ENCODE data around the gene RAD51AP1. TPM values are rescaled to one million over a fixed set of nuclear protein-coding genes. Genes with fewer than 3 reads are reported as not detected.

Gene RAD51AP1
- total and polyA plus RNA-seq, 2 of the 8 experiments (the other 6 are each of a cell fraction or from before 2014, with no cell fraction given) = 29.7 to 48.3 TPM

DNA sequence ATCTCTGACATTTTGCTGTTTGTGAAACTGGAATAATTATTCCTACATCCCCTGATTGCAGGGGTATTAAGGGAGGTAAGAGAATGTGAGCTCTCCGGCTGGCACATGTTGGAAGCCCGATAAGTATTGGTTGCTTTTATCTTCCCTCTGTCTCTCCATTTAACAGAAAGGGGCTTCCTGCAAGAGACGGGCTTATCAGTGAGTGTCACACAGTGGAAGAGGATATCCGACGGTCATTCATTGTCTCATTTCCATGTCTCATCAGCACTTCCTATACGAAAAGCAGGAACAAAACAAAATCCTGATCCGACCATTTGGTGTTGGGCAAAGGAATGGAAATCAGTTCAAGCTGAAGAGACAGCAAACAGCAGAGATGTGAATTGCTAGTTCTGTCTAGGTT, 34.0 kb downstream of the RAD51AP1 start:
- Histone ChIP-seq H2BK5ac (ENCODE audit: low read depth, low read length) (no peak overlapping the region), H2AK5ac (ENCODE audit: low read depth, low read length) (no peak overlapping the region), H3K23me2 (ENCODE audit: low read depth, low read length) (no peaks in the 10 kb centered on the region), H2BK12ac (ENCODE audit: low read depth, low read length) (no peak overlapping the region), H3K4me3 (ENCODE audit: extremely low read depth in 1 of 4, insufficient read depth in 2 of 4, low read depth in 3 of 4, low read length in 4 of 4) (no peak overlapping the region), H3K27me3 (replicated peaks in 1 of 4; ENCODE audit: control insufficient read depth in 3 of 4, extremely low read depth in 1 of 4, insufficient read depth in 3 of 4, low read length in 3 of 4) (no peaks in the 10 kb centered on the region), H2BK15ac (ENCODE audit: low read length) (no peak overlapping the region), H2BK120ac (replicated peaks; ENCODE audit: low read depth, low read length) (no peak overlapping the region), H3K23ac (ENCODE audit: insufficient read length) (no peak overlapping the region), H3K79me2 (ENCODE audit: control insufficient read depth in 1 of 2, insufficient read depth in 2 of 2, low read length in 2 of 2) (no peaks in the 10 kb centered on the region), H2BK20ac (ENCODE audit: low read length) (no peak overlapping the region), H4K5ac (ENCODE audit: insufficient read length, low read depth, low read length) (no peak overlapping the region), H4K20me1 (replicated peaks in 1 of 2; ENCODE audit: control insufficient read depth in 1 of 2, insufficient read depth in 2 of 2, low read length in 2 of 2) (no peaks in the 10 kb centered on the region), H3K9ac (replicated peaks in 1 of 4; ENCODE audit: extremely low read depth in 1 of 4, low read depth in 3 of 4, low read length in 3 of 4) (no peak overlapping the region), H3K4ac (replicated peaks; ENCODE audit: insufficient read length, low read depth, low read length) (no peak overlapping the region), H3K14ac (ENCODE audit: insufficient read length) (no peak overlapping the region), H4K8ac (ENCODE audit: extremely low read depth, insufficient read depth, low read length) (no peak overlapping the region), H2AFZ (ENCODE audit: low read length) (no peak overlapping the region), H3K9me3 (ENCODE audit: insufficient read depth in 2 of 2, low read depth in 1 of 2, low read length in 1 of 2) (no peaks in the 10 kb centered on the region), H4K91ac (replicated peaks; ENCODE audit: insufficient read length, low read length) (no peak overlapping the region), H3K4me2 (ENCODE audit: insufficient read depth in 1 of 2, low read depth in 2 of 2, low read length in 2 of 2) (no peak overlapping the region), H3K56ac (replicated peaks; ENCODE audit: insufficient read length, low read depth, low read length) (no peak overlapping the region), H3K4me1 (replicated peaks in 1 of 4; ENCODE audit: control insufficient read depth in 3 of 4, insufficient read depth in 4 of 4, low read length in 3 of 4) (no peaks in the 10 kb centered on the region), H3K79me1 (ENCODE audit: low read depth, low read length) (no peaks in the 10 kb centered on the region), H3K27ac (ENCODE audit: low read depth, low read length) (no peak overlapping the region), H3K18ac (ENCODE audit: extremely low read depth, low read length) (no peak overlapping the region), H3K36me3 (ENCODE audit: control insufficient read depth in 2 of 4, insufficient read depth in 4 of 4, low read length in 3 of 4) (no peaks in the 10 kb centered on the region)
- no peak for DNase-seq (ENCODE audit: low read depth in 1 of 2, low spot score in 2 of 2)
- 83% methylated on average over 7 of the region's 7 CpGs; no CpG with 5 or more reads in 1 of the 2 experiments for WGBS, 2 experiments (ENCODE audit: extremely low coverage in 1 of 2, insufficient coverage in 1 of 2, insufficient read length in 1 of 2, insufficient replicate concordance in 2 of 2, low coverage in 1 of 2, low lambda C conversion rate in 2 of 2, missing lambda C conversion rate in 1 of 2)
- FAIRE-seq = no peak
- CTCF ChIA-PET (ENCODE audit: partially characterized antibody) = no interaction called here
- POLR2A ChIA-PET (ENCODE audit: partially characterized antibody) = interaction anchor here (1.9 kb wide), 1 partner anchor 10 kb away, joined by 5 read pairs; the partner anchor contains the start of gene DYRK4
- TF ChIP-seq CHD1 (IDR thresholded peaks at IDR 0.05; ENCODE audit: low read depth, low read length) = no peak
- no peak for TF ChIP-seq TAF1 (IDR thresholded peaks at IDR 0.05; ENCODE audit: low read depth, low read length)
- no peak for TF ChIP-seq SUZ12 (IDR thresholded peaks at IDR 0.05; ENCODE audit: low read length)
- TF ChIP-seq KDM1A (IDR thresholded peaks at IDR 0.05; ENCODE audit: borderline replicate concordance, low read length) = no peak
- TF ChIP-seq BRCA1 (IDR thresholded peaks at IDR 0.05; ENCODE audit: low read depth, low read length) = no peak
- TF ChIP-seq SRF (IDR thresholded peaks at IDR 0.05; ENCODE audit: low read depth, low read length) = no peak
- TF ChIP-seq TBP (IDR thresholded peaks at IDR 0.05; ENCODE audit: low read depth, low read length) = no peak
- TF ChIP-seq SIN3A (conservative IDR thresholded peaks at IDR 0.05 in 1 of 2, IDR thresholded peaks at IDR 0.05 in 1 of 2; ENCODE audit: low read depth in 1 of 2, low read length in 2 of 2) = no peak
- no peak for TF ChIP-seq FOSL1 (IDR thresholded peaks at IDR 0.05; ENCODE audit: insufficient read depth, low read depth, low read length)
- TF ChIP-seq, protein P1, sequence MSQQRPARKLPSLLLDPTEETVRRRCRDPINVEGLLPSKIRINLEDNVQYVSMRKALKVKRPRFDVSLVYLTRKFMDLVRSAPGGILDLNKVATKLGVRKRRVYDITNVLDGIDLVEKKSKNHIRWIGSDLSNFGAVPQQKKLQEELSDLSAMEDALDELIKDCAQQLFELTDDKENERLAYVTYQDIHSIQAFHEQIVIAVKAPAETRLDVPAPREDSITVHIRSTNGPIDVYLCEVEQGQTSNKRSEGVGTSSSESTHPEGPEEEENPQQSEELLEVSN (IDR thresholded peaks at IDR 0.05) = no peak
- no peak for TF ChIP-seq RNF2 (IDR thresholded peaks at IDR 0.05; ENCODE audit: borderline replicate concordance, low read depth, low read length, missing control alignments, poor library complexity, severe bottlenecking)
- no peak for TF ChIP-seq POLR2AphosphoS5 (IDR thresholded peaks at IDR 0.05; ENCODE audit: low read depth, low read length)
- TF ChIP-seq HDAC2 (IDR thresholded peaks at IDR 0.05; ENCODE audit: borderline replicate concordance in 1 of 2, low read depth in 2 of 2, low read length in 2 of 2) = no peak
- TF ChIP-seq ASH2L (IDR thresholded peaks at IDR 0.05; ENCODE audit: low read length) = no peak
